Measurements from ENCODE around the gene SH3PXD2A.

Gene SH3PXD2A

DNA sequence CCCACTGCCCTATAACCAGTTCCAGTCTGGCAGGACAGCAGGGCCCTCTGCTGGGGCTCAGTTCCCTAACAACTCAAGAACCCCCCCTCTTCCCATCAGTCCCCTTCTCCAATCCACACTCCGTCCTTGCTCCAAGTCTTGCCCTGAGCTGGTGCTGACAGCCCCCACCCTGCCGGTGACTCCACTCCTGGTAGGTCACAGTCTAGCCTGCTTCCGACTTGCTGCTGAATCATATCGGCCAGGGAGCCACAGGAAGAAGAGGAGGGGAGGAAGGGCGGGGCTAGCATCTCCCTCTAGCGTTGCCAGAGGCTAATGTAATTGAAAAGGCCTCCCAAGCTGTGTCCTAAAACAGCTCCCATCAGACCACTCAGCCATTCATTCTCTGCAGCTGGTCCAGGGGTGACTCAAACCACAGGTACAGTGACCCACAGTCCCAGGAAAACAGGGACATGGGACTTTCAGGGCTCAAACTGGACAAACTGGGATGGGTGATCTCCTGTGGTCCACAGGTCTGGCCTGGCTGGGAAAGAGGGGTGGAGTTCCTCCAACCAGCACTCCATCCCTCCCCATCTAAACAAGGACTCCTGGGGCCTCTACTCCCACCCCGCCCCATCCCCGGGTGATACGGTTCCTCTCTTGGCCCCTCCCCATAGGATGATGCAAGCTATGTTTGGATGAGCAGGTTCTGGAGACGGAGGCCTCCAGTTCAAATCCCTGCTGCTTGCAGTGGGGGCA lies 158.8 kb downstream of the SH3PXD2A start:
- peak; percentile 94 for DNase-seq (ENCODE audit: low read depth, low spot score)
- TF ChIP-seq, protein P1, sequence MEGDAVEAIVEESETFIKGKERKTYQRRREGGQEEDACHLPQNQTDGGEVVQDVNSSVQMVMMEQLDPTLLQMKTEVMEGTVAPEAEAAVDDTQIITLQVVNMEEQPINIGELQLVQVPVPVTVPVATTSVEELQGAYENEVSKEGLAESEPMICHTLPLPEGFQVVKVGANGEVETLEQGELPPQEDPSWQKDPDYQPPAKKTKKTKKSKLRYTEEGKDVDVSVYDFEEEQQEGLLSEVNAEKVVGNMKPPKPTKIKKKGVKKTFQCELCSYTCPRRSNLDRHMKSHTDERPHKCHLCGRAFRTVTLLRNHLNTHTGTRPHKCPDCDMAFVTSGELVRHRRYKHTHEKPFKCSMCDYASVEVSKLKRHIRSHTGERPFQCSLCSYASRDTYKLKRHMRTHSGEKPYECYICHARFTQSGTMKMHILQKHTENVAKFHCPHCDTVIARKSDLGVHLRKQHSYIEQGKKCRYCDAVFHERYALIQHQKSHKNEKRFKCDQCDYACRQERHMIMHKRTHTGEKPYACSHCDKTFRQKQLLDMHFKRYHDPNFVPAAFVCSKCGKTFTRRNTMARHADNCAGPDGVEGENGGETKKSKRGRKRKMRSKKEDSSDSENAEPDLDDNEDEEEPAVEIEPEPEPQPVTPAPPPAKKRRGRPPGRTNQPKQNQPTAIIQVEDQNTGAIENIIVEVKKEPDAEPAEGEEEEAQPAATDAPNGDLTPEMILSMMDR (IDR thresholded peaks at IDR 0.05; ENCODE audit: low read depth, low read length): peak; percentile 56
- in situ Hi-C loops (cut with HindIII; ENCODE audit: low sequenced_read_pairs): no loop called here
- H3K4me3 ChIP-seq (ENCODE audit: low read depth, low read length): no peak overlapping the region

DNA sequence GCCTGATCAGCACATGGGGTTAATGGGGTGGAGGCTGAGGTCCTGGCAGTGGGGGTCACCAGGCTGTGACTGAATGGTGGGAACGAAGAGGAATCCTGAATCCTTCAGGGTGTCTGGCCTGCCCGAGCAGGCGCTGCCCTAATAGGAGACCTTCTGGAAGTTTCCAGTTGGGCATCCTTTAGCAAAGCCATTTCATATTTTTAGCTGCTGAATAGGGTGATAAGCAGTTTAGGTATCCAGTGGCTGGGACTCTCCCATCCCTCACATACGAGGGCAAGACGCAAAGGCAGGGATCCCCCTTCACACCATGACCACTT lies 159.3 kb downstream of the SH3PXD2A start:
- TF ChIP-seq, protein P1 (IDR thresholded peaks at IDR 0.05; ENCODE audit: low read depth, low read length): no peak
- no peak for DNase-seq (ENCODE audit: low read depth, low spot score)
- in situ Hi-C loops (cut with HindIII; ENCODE audit: low sequenced_read_pairs): no loop called here
- no peak overlapping the region for H3K4me3 ChIP-seq (ENCODE audit: low read depth, low read length)

DNA sequence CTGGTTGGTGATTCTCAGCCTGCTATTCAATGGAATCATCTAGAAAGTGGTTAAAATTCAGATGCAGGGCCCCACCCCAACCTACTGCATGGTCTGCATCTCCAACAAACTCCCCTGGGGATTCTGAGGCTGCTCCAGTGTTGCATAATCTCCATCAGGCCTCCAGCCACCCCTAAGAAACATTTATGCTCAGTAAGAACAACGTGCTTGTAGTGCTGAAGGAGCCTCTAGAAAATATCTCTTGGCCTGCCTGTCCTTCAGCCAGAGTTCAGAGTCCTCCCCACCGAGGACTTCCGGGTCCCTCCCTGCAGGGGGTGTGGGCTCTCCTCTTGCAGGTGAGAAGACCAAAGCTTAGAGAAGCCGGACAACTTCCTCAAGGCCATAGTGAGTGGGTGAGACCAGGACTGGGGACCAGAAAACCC lies 159.8 kb downstream of the SH3PXD2A start:
- TF ChIP-seq, protein P1 (IDR thresholded peaks at IDR 0.05; ENCODE audit: low read depth, low read length): no peak
- H3K4me3 ChIP-seq (ENCODE audit: low read depth, low read length): no peak overlapping the region
- in situ Hi-C loops (cut with HindIII; ENCODE audit: low sequenced_read_pairs): no loop called here
- peak; percentile 26 for DNase-seq (ENCODE audit: low read depth, low spot score)

DNA sequence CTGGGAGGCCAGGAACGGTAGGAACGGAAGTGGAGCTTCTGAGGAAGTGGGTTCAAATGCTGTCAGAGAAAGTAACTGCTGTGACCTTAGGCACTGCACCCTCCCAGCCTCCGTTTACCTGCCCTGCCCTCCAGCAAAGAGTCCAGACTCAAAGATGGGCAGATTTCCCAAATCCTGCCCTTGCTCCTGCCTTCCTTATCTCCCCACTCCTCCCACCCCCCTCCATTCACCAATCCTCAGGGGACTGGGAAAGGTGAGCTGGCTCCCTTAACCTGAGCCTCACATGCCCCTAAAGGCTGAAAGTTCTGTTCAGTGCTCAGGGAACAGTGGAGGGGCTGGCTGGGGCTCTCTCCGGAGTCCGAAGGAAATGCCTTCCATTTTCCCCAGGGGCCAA lies 161.6 kb downstream of the SH3PXD2A start:
- no peak for DNase-seq (ENCODE audit: low read depth, low spot score)
- H3K4me3 ChIP-seq (ENCODE audit: low read depth, low read length): no peak overlapping the region
- in situ Hi-C loops (cut with HindIII; ENCODE audit: low sequenced_read_pairs): no loop called here
- TF ChIP-seq, protein P1 (IDR thresholded peaks at IDR 0.05; ENCODE audit: low read depth, low read length): no peak

DNA sequence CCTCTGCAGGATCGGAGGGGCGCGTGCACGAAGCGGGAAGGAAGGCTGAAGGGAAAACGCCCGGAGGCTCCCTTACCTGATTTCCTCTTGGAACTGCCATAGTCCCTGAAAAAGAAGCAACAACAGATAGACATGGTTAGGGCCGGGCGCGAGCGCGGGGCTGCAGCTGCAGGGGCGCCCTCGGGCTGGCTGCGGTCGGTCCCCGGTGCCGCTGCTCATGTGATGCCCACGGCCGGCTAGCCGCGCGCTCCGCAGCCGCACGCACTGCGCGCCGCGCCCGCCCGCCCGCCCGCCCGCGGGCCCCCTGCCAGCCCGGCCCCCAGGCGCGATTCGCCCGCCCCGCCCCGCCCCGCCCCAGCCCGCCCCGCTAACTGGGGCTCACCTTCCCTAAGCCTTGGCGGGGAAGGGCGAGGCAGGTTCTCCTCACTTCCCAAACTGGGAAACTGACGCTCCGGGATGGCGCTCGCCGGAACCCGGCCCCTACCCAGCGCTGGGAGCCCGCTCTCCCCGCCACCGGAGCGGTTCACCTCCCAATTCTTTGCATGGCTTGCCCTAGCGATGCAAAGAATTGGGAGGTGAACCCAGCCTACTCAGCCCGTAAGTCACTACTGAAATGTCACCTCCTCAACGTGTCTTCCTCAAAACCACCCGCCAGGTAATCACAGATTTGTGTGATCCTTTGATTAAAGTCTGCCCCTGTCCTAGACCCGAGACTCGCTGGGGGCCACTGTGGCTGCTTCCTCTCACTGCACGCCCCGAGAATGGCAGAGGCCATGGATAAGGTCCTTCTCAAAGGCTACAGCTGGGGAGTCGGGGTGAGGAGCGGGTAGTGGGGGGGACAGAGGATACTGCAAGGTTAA lies 162.2 kb downstream of the SH3PXD2A start:
- H3K4me3 ChIP-seq (ENCODE audit: low read depth, low read length): peak overlapping the region; percentile 30
- no peak for DNase-seq (ENCODE audit: low read depth, low spot score)
- TF ChIP-seq, protein P1 (IDR thresholded peaks at IDR 0.05; ENCODE audit: low read depth, low read length): no peak
- in situ Hi-C loops (cut with HindIII; ENCODE audit: low sequenced_read_pairs): no loop called here

DNA sequence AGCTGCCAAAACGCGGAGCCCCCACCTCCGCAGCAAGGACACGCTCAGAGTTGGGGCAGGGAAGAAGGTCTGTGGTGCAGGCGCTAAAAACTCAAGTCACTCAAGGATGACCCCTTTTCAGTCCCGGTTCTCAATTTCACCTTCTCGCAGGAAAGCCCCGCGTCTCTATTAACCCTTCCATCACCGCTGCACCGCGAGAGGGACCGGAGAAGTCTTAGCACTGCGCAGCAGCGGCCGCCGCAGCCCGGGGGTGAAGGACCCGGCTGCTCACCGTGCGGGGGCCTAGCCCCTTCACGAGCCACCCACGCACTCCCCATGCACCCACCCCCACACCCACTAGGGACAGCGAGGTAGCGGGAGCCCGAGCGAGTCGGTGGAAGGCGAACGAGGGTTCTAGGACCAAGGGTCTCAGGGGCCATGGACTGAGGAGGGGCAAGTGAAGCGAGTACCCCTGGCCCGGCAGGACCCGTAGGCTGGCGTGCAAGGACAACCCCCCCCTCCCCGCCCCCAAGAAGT lies 162.9 kb downstream of the SH3PXD2A start:
- in situ Hi-C loops (cut with HindIII; ENCODE audit: low sequenced_read_pairs): no loop called here
- H3K4me3 ChIP-seq (ENCODE audit: low read depth, low read length): peak overlapping the region; percentile 30
- TF ChIP-seq, protein P1 (IDR thresholded peaks at IDR 0.05; ENCODE audit: low read depth, low read length): no peak
- no peak for DNase-seq (ENCODE audit: low read depth, low spot score)
